Measurements from ENCODE around the gene ZAP70. TPM values are rescaled to one million over a fixed set of nuclear protein-coding genes. Genes with fewer than 3 reads are reported as not detected.

The ZAP70 gene
- total RNA-seq, 2 experiments from 2014 or later: 218 TPM

DNA sequence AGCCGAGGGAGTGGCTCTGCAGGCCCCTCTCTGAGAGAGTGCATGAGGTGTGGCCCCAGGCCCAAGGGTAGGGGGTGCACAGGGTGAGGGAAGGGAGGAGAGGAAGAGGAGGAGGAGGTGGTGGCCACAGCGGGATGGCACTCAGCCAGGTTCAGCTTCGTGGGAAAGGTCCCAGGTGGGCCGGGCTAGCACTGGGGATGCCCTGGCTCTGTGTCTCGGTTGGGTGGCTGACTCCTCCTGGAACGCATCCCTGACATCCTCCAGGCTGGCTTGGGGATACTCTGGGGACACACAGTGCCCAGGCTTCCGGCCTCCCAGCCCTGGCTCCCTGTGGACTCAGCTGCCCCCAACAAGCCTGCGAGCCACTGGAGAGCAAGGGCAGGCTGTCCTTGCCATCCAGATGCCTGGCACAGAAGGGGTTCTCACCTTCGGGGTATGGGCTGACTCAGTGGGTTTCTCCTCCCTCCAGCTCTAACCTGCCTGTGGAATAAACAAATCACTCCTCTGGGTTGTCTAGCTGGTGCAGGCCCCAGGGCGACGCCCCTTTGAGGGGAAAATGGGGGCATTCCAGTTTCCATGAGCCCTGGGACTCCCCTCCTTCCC, 582 bp upstream of the ZAP70 start:
- peak; percentile 70 for DNase-seq

DNA sequence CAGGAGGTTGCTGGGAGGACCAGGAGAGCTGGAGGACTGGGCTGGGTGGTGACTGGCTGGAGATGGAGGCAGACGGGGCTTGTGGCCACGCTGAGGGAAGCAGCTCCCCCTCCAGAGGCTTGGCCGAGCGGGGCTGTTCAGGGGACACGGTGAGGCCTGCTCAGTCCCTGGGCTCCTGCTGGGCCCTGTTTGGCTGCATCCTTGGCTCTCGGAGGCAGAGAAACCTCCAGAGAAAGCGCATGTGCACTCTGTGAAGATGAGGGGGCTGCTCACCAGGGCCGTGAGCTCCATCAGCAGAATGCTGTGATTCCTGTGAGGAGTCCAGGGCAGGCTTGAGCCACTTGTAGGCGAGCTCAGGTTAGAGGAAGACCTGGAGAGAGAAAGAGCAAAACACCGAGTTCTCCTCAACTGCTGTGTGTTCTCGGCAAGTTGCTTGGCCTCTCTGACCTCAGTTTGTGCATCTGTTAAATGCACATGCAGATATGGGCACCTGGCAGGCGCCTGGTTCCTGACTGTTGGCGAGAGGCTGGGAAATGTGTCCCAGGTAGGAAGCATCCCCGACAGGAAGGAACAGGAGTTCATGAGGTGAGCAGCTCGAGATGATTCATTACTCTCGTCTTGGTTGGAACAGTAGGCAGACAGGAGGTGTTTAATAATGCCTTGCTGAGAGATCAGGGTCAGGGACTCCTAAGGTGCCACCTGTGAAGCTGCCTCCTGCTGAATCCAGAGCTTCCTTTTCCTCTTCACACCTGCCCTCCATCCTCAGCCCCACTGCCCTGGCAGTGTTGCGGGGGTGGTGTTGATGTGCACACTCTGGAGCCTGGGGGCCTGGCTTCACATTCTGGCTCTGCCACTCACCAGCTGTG, 941 bp downstream of the ZAP70 start:
- ATAC-seq (peak; percentile 6), DNase-seq (peak; percentile 62)
- TF ChIP-seq, protein P1, sequence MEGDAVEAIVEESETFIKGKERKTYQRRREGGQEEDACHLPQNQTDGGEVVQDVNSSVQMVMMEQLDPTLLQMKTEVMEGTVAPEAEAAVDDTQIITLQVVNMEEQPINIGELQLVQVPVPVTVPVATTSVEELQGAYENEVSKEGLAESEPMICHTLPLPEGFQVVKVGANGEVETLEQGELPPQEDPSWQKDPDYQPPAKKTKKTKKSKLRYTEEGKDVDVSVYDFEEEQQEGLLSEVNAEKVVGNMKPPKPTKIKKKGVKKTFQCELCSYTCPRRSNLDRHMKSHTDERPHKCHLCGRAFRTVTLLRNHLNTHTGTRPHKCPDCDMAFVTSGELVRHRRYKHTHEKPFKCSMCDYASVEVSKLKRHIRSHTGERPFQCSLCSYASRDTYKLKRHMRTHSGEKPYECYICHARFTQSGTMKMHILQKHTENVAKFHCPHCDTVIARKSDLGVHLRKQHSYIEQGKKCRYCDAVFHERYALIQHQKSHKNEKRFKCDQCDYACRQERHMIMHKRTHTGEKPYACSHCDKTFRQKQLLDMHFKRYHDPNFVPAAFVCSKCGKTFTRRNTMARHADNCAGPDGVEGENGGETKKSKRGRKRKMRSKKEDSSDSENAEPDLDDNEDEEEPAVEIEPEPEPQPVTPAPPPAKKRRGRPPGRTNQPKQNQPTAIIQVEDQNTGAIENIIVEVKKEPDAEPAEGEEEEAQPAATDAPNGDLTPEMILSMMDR (IDR thresholded peaks at IDR 0.05): no peak
- H3K9me3 Mint-ChIP-seq: peaks cover 2% of the 10 kb centered on the region
- intact Hi-C loops (cut with micrococcal nuclease): loop anchor here (5.0 kb wide), 1 partner anchor 33 kb away; no protein-coding TSS in a partner anchor
- ChIA-PET CTCF (interaction anchor here (0.7 to 11.8 kb wide), 13 partner anchors 12 to 751 kb away, joined by 3 to 154 read pairs (median 5); partner anchors contain the start of genes ACTR1B and COX5B), POLR2A (interaction anchor here (0.7 to 4.5 kb wide), 22 partner anchors 8 to 124 kb away, joined by 3 to 56 read pairs (median 4); partner anchors contain the start of genes ACTR1B and ANKRD36B)
- peak overlapping the region; percentile 100 for H3K27ac Mint-ChIP-seq
- H3K4me1 Mint-ChIP-seq (ENCODE audit: low read depth): peaks cover 60% of the 10 kb centered on the region
- peak overlapping the region; percentile 89 for H3K4me3 Mint-ChIP-seq
- no peaks in the 10 kb centered on the region for H3K27me3 Mint-ChIP-seq
- H3K36me3 Mint-ChIP-seq (ENCODE audit: low read depth): peaks cover 59% of the 10 kb centered on the region

More for the DNA sequence above, 582 bp upstream of the ZAP70 start:
- intact Hi-C loops (cut with micrococcal nuclease): loop anchor here (5.0 kb wide), 1 partner anchor 35 kb away; no protein-coding TSS in a partner anchor
- POLR2A ChIA-PET: interaction anchor here (0.7 to 4.5 kb wide), 13 partner anchors 9 to 123 kb away, joined by 3 to 56 read pairs (median 7); partner anchors contain the start of genes ACTR1B, ANKRD36B and COX5B
- Mint-ChIP-seq H3K36me3 (ENCODE audit: low read depth) (peaks cover 43% of the 10 kb centered on the region), H3K4me1 (ENCODE audit: low read depth) (peaks cover 52% of the 10 kb centered on the region), H3K4me3 (peak overlapping the region; percentile 89), H3K27ac (peak overlapping the region; percentile 100), H3K27me3 (no peaks in the 10 kb centered on the region), H3K9me3 (peaks cover 2% of the 10 kb centered on the region)
- TF ChIP-seq, protein P1 (IDR thresholded peaks at IDR 0.05): no peak
- CTCF ChIA-PET: interaction anchor here (1.0 to 11.8 kb wide), 9 partner anchors 11 to 122 kb away, joined by 3 to 154 read pairs (median 17); partner anchors contain the start of gene ACTR1B
- ATAC-seq: peak; percentile 41

DNA sequence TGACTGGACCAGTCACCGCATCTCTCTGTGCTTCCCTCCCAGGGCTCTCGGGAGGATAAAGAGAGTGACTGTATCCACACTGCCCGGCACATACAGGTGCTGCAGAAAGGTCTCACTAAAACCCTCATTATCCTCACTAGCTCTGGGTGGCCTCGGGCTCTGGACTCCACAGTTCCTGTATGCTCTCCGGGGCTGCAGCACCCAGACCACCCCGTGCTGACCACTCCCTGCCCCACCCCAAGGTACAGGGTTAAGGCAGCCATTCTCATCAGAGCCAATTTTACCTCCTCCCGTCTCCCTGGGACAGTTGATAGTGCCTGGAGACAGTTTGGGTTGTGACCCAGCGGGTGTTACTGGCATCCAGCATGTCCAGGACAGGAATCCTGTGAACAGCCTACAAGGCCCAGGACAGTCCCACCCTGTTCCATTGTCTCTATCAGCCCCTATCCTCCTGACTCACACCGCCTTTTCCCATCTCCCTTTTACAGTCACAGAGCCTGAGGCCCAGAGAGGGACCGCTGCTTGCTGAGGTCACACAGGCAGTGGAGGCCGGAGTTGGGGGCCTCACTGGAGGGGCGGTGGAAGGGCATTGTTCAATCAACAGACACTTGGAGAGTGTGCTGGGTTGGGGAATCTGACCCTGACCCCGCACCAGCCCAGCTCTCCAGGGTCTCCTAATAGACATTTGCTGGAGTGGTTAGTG, 1.7 kb downstream of the ZAP70 start:
- Mint-ChIP-seq H3K4me3 (peak overlapping the region; percentile 89), H3K36me3 (ENCODE audit: low read depth) (peaks cover 64% of the 10 kb centered on the region), H3K27ac (peak overlapping the region; percentile 100), H3K27me3 (no peaks in the 10 kb centered on the region), H3K4me1 (ENCODE audit: low read depth) (peaks cover 63% of the 10 kb centered on the region), H3K9me3 (no peaks in the 10 kb centered on the region)
- ATAC-seq: no peak
- POLR2A ChIA-PET: interaction anchor here (0.7 to 4.5 kb wide), 13 partner anchors 11 to 66 kb away, joined by 3 to 56 read pairs (median 4); no protein-coding TSS in a partner anchor
- TF ChIP-seq, protein P1 (IDR thresholded peaks at IDR 0.05): no peak
- intact Hi-C loops (cut with micrococcal nuclease): loop anchor here (5.0 kb wide), 1 partner anchor 32 kb away; no protein-coding TSS in a partner anchor
- no peak for DNase-seq
- CTCF ChIA-PET: interaction anchor here (0.7 to 11.8 kb wide), 9 partner anchors 11 to 69 kb away, joined by 3 to 154 read pairs (median 5); partner anchors contain the start of genes ACTR1B and COX5B

DNA sequence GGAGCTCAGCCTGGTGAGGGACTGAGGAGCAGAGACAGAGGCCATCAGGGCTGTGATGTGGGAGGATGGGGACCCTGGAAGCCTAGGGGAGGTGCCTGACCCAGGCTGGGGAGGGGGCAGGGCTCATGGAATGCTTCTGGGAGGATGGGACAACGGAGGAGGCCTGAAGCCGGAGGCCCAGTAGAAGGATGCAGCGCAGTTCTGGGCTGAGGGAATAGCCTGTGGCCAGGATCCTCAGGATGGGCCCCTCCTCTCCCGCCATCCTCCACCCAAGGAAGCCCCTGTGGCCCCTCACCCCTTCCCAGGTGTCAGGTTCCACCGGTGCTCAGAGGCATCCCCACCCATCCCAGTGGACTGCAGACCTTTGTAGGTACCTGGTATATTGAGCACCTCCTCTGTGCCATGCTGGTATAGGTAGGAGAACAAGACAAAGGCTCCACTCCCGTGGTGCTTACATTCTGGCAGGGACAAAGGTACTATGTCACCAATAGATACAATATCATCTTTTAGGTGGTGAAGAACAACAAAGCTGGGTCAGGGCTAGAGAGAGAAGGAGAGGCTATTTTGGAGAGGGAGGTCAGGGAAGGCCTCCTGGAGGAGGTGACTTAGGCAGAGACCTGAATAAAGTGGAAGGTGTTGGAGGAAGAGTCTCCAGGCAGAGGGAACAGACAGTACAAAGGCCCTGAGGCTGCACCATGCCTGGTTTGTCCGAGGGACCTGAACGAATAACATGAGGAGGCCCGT, 2.7 kb downstream of the ZAP70 start:
- intact Hi-C loops (cut with micrococcal nuclease): no loop called here
- no peaks in the 10 kb centered on the region for H3K27me3 Mint-ChIP-seq
- DNase-seq: no peak

More for the DNA sequence above, 2.7 kb downstream of the ZAP70 start:
- Mint-ChIP-seq H3K4me1 (ENCODE audit: low read depth) (peaks cover 64% of the 10 kb centered on the region), H3K27ac (peak overlapping the region; percentile 100), H3K36me3 (ENCODE audit: low read depth) (peaks cover 71% of the 10 kb centered on the region), H3K4me3 (peak overlapping the region; percentile 89), H3K9me3 (no peaks in the 10 kb centered on the region)
- TF ChIP-seq, protein P1 (IDR thresholded peaks at IDR 0.05): no peak
- ATAC-seq: no peak
- ChIA-PET CTCF (interaction anchor here (3.4 to 11.8 kb wide), 3 partner anchors 18 to 32 kb away, joined by 15 to 154 read pairs (median 143); no protein-coding TSS in a partner anchor), POLR2A (interaction anchor here (1.3 to 4.5 kb wide), 8 partner anchors 10 to 35 kb away, joined by 3 to 56 read pairs (median 23); no protein-coding TSS in a partner anchor)

All from activated CD8-positive, alpha-beta T cell treated with anti-CD3 and anti-CD28 coated beads for 36 hours (primary cell).